Mesendoderm (in vitro differentiated cells): ENCODE data around the gene CMTM4.

Experiments
- DNase-seq: peaks from one replicate; pipeline ENCODE4 v3.0.0; 2013
- H2AK5ac ChIP-seq: 2 replicates; pipeline ENCODE4 v1.6.1; 2013; ENCODE audit warnings: low read length, inconsistent platforms
- H2BK120ac ChIP-seq: 2 replicates; pipeline ENCODE4 v1.6.1; 2013; ENCODE audit warnings: low read depth, mild to moderate bottlenecking, low read length, moderate library complexity, mixed read lengths
- H2BK15ac ChIP-seq: replicated peaks from 2 replicates; pipeline ENCODE4 v1.6.1; 2013; ENCODE audit warnings: low read depth, mild to moderate bottlenecking, moderate library complexity
- H2BK5ac ChIP-seq: 2 replicates; pipeline ENCODE4 v1.6.1; 2013; ENCODE audit warnings: low read length, inconsistent platforms
- H3K18ac ChIP-seq: 2 replicates; pipeline ENCODE4 v1.6.1; 2013; ENCODE audit warnings: mild to moderate bottlenecking, low read length, mixed read lengths
- H3K23ac ChIP-seq: one replicate; pipeline ENCODE4 v1.6.1; 2013; ENCODE audit warnings: low read length
- H3K27ac ChIP-seq: 2 replicates; pipeline ENCODE4 v1.5.1; 2013; ENCODE audit warnings: low read depth, mild to moderate bottlenecking, inconsistent platforms, low read length, moderate library complexity
- H3K27me3 ChIP-seq: 2 replicates; pipeline ENCODE4 v1.6.1; 2013; ENCODE audit warnings: low read length, control low read depth, mild to moderate bottlenecking, inconsistent platforms; ENCODE audit not compliant: insufficient read depth, poor library complexity
- H3K36me3 ChIP-seq: 2 replicates; pipeline ENCODE4 v1.6.1; 2013; ENCODE audit warnings: low read length, inconsistent platforms; ENCODE audit not compliant: control insufficient read depth, insufficient read depth
- H3K4ac ChIP-seq: one replicate; pipeline ENCODE4 v1.6.1; 2013; ENCODE audit warnings: low read depth, mild to moderate bottlenecking, low read length, moderate library complexity
- H3K4me1 ChIP-seq: 2 replicates; pipeline ENCODE4 v1.6.1; 2013; ENCODE audit warnings: low read depth, low read length, inconsistent platforms; ENCODE audit not compliant: control insufficient read depth
- H3K4me2 ChIP-seq: 2 replicates; pipeline ENCODE4 v1.6.1; 2013; ENCODE audit warnings: low read length
- H3K4me3 ChIP-seq: 2 replicates; pipeline ENCODE4 v1.5.1; 2013; ENCODE audit warnings: mild to moderate bottlenecking, low read length
- H3K56ac ChIP-seq: one replicate; pipeline ENCODE4 v1.6.1; 2013; ENCODE audit warnings: low read length
- H3K79me1 ChIP-seq: 2 replicates; pipeline ENCODE4 v1.6.1; 2013; ENCODE audit warnings: low read length, inconsistent platforms
- H3K79me2 ChIP-seq: 2 replicates; pipeline ENCODE4 v1.6.1; 2013; ENCODE audit warnings: mild to moderate bottlenecking, low read length; ENCODE audit not compliant: control insufficient read depth, insufficient read depth
- H3K9ac ChIP-seq: 2 replicates; pipeline ENCODE4 v1.6.1; 2013; ENCODE audit warnings: low read length, inconsistent platforms
- H4K5ac ChIP-seq: one replicate; pipeline ENCODE4 v1.6.1; 2013; ENCODE audit warnings: low read length
- H4K8ac ChIP-seq: one replicate; pipeline ENCODE4 v1.6.1; 2013; ENCODE audit warnings: low read depth, mild to moderate bottlenecking, control low read depth, low read length, moderate library complexity
- WGBS: extraction: QIAGEN DNeasy Blood & Tissue Kit; methylation state at CpG from one replicate; pipeline ENCODE4 v1.1.7; 2013; ENCODE audit warnings: low lambda C conversion rate, missing lambda C conversion rate; ENCODE audit not compliant: insufficient coverage; ENCODE audit errors: extremely low coverage; 5-methylcytosine and 5-hydroxymethylcytosine counted together

Gene CMTM4

DNA sequence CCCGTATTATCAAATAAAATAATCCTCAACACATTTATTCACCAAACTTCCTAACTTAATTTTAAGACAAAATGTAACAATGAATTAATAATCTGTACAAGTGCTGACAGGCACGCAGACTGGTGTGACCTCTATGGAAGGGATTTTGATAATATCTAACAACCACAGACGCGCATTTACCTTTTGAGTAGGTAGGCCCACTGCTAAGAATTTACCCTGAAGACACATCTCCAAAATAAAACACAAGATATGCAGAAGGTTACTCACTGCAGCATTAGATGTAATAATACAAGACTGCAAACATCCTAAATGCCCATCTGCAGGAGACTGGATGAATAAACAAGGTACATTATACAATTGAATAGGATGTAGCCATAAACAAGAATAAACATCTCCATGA is 22.7 kb upstream of the CMTM4 start:
- no peak overlapping the region for H4K5ac ChIP-seq
- WGBS, result 100% methylated on average over 1 of the region's 4 CpGs
- no peak overlapping the region for H3K18ac ChIP-seq
- no peak for DNase-seq
- H3K4me2 ChIP-seq, result no peak overlapping the region
- H4K8ac ChIP-seq, result no peak overlapping the region
- H3K56ac ChIP-seq, result no peak overlapping the region
- H3K9ac ChIP-seq, result no peak overlapping the region
- H3K4me1 ChIP-seq, result peaks cover 2% of the 10 kb centered on the region
- peaks cover 9% of the 10 kb centered on the region for H3K36me3 ChIP-seq
- no peak overlapping the region for H3K27ac ChIP-seq
- H2BK120ac ChIP-seq, result no peak overlapping the region
- no peaks in the 10 kb centered on the region for H3K27me3 ChIP-seq
- H2BK5ac ChIP-seq, result no peak overlapping the region
- no peak overlapping the region for H2AK5ac ChIP-seq
- no peaks in the 10 kb centered on the region for H3K79me2 ChIP-seq
- H3K79me1 ChIP-seq, result no peaks in the 10 kb centered on the region
- H3K4ac ChIP-seq, result no peak overlapping the region
- H3K4me3 ChIP-seq, result no peak overlapping the region
- no peak overlapping the region for H3K23ac ChIP-seq
- no peak overlapping the region for H2BK15ac ChIP-seq

DNA sequence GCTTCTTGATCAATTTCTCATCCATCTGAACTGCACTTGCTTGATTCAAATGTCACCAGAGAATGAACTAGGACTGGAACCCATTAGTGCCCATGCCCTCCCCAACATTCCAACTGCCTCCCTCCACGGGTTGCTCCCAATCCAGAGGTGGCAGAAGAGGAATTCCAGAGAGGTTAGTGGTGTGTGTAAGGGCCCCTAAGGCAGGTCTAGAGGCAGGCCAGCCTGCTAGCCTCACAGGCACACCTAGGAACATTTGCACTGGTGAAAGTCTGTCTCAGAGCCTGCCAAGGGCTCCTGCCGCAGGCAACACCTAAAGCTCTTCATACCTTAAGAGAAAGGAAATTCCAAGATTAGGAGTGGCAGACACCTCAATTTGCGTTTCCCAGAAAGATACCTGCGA is 21.2 kb upstream of the CMTM4 start:
- H3K4me2 ChIP-seq, result no peak overlapping the region
- no peak overlapping the region for H2BK5ac ChIP-seq
- no peak overlapping the region for H3K27ac ChIP-seq
- no peak overlapping the region for H2BK120ac ChIP-seq
- WGBS, result no CpG with 5 or more reads among the region's 4 CpGs
- no peak overlapping the region for H4K8ac ChIP-seq
- H3K79me2 ChIP-seq, result no peaks in the 10 kb centered on the region
- H3K23ac ChIP-seq, result no peak overlapping the region
- H3K18ac ChIP-seq, result no peak overlapping the region
- H3K79me1 ChIP-seq, result no peaks in the 10 kb centered on the region
- no peak overlapping the region for H3K4ac ChIP-seq
- no peak overlapping the region for H2AK5ac ChIP-seq
- no peak overlapping the region for H4K5ac ChIP-seq
- peak; percentile 71 for DNase-seq
- no peak overlapping the region for H3K9ac ChIP-seq
- no peak overlapping the region for H3K56ac ChIP-seq
- H3K27me3 ChIP-seq, result no peaks in the 10 kb centered on the region
- H2BK15ac ChIP-seq, result no peak overlapping the region
- peaks cover 5% of the 10 kb centered on the region for H3K36me3 ChIP-seq
- H3K4me1 ChIP-seq, result peaks cover 2% of the 10 kb centered on the region
- H3K4me3 ChIP-seq, result no peak overlapping the region

DNA sequence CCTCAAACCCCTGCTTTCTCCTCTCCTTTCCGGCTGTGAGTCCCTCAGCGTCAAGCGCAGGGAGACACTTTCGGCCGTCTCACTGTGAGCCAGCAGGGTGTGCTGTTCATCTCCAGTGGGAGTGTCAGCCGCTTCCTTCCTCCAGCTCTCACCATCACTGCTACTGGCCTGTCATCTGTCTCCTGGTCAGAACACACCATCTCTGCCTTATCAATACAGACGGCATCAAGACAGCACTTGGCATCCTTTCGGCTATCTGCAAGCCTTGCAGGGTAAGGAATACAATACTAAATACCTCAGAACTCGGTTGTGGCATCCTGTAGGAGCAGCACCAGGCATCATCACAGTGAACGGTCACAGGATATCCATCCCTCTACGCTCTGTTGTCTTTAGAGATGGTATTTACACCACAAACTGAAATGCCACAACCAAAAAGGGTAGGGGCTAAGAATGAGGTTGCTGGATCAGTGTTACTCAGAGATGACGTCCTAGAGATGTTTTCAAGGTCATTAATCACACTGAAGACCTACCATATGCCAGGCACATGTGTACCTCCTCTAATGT is 20.7 kb upstream of the CMTM4 start:
- H3K4me1 ChIP-seq, result peaks cover 2% of the 10 kb centered on the region
- no peak overlapping the region for H3K23ac ChIP-seq
- no peak overlapping the region for H2BK15ac ChIP-seq
- no peaks in the 10 kb centered on the region for H3K79me1 ChIP-seq
- H3K27me3 ChIP-seq, result no peaks in the 10 kb centered on the region
- H4K8ac ChIP-seq, result no peak overlapping the region
- H4K5ac ChIP-seq, result no peak overlapping the region
- no peak overlapping the region for H3K27ac ChIP-seq
- WGBS, result no CpG with 5 or more reads among the region's 12 CpGs
- H2AK5ac ChIP-seq, result no peak overlapping the region
- H3K56ac ChIP-seq, result no peak overlapping the region
- H3K36me3 ChIP-seq, result peaks cover 5% of the 10 kb centered on the region
- no peak overlapping the region for H2BK120ac ChIP-seq
- no peak overlapping the region for H3K4me2 ChIP-seq
- no peak overlapping the region for H2BK5ac ChIP-seq
- no peaks in the 10 kb centered on the region for H3K79me2 ChIP-seq
- no peak overlapping the region for H3K18ac ChIP-seq
- peak; percentile 83 for DNase-seq
- H3K4me3 ChIP-seq, result no peak overlapping the region
- no peak overlapping the region for H3K9ac ChIP-seq
- H3K4ac ChIP-seq, result no peak overlapping the region

DNA sequence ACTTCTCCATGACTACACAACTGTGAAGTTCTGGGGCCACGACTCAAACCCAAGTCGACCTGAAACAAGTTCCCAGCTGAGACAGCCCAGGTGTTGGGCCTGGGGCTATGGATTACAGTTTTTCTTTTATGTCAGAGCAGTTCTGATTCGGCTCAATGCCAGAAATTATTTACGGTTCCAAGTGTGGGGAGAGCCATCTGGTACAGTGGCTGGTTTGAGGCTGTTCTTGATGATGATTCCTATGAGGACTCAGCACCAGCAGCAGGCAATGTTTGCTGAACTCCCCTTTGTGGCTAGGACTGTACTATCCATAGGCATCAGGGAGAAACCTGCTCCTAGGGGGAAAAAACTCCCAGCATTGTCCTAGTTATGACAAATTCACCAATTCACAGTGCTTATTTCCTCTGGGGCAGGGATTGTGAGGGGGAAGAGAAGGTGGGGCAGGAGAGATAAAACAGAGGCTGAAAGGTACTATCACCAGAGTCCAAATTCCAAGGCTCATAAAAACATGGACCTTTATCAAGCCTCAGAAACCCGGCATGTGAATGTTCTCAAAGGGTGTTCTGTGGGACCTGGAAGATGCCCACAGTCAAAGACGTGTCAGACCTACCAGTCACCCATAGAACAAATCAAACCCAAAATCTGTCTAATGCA is 18.2 kb upstream of the CMTM4 start:
- Histone ChIP-seq H3K56ac (no peak overlapping the region), H3K9ac (no peak overlapping the region), H3K27ac (no peak overlapping the region), H2BK5ac (no peak overlapping the region), H3K4me3 (no peak overlapping the region), H3K79me2 (no peaks in the 10 kb centered on the region), H4K8ac (no peak overlapping the region), H2BK15ac (no peak overlapping the region), H3K27me3 (no peaks in the 10 kb centered on the region), H3K36me3 (peaks cover 3% of the 10 kb centered on the region), H3K4ac (no peak overlapping the region), H3K23ac (no peak overlapping the region), H3K79me1 (no peaks in the 10 kb centered on the region), H3K18ac (no peak overlapping the region), H2BK120ac (no peak overlapping the region), H3K4me1 (peaks cover 2% of the 10 kb centered on the region), H4K5ac (no peak overlapping the region), H3K4me2 (no peak overlapping the region), H2AK5ac (no peak overlapping the region)
- WGBS, result no CpG with 5 or more reads among the region's 6 CpGs
- no peak for DNase-seq

DNA sequence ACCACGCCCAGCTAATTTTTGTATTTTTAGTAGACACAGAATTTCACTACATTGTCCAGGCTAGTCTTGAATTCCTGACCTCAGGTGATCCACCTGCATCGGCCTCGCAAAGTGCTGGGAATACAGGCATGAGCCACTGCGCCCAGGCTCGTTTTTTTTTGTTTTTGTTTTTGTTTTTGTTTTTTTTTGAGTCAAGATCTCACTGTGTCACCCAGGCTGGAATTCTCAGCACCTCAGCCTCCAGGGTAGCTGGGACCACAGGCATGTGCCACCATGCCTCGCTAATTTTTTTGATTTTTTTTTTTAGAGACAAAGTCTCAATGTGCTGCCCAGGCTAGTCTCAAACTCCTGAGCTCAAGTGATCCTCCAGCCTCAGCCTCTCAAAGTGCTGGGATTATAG is 17.5 kb upstream of the CMTM4 start:
- H3K23ac ChIP-seq, result no peak overlapping the region
- no peak overlapping the region for H3K18ac ChIP-seq
- H2AK5ac ChIP-seq, result no peak overlapping the region
- H3K27ac ChIP-seq, result no peak overlapping the region
- no peak overlapping the region for H2BK5ac ChIP-seq
- H3K27me3 ChIP-seq, result no peaks in the 10 kb centered on the region
- H3K79me1 ChIP-seq, result no peaks in the 10 kb centered on the region
- no peak overlapping the region for H4K8ac ChIP-seq
- no peak overlapping the region for H3K4ac ChIP-seq
- no peak overlapping the region for H3K56ac ChIP-seq
- H3K4me1 ChIP-seq, result peaks cover 2% of the 10 kb centered on the region
- H3K9ac ChIP-seq, result no peak overlapping the region
- no CpG with 5 or more reads among the region's 6 CpGs for WGBS
- H3K36me3 ChIP-seq, result peaks cover 3% of the 10 kb centered on the region
- DNase-seq, result no peak
- no peak overlapping the region for H2BK120ac ChIP-seq
- no peaks in the 10 kb centered on the region for H3K79me2 ChIP-seq
- H4K5ac ChIP-seq, result no peak overlapping the region
- H2BK15ac ChIP-seq, result no peak overlapping the region
- no peak overlapping the region for H3K4me3 ChIP-seq
- H3K4me2 ChIP-seq, result no peak overlapping the region

DNA sequence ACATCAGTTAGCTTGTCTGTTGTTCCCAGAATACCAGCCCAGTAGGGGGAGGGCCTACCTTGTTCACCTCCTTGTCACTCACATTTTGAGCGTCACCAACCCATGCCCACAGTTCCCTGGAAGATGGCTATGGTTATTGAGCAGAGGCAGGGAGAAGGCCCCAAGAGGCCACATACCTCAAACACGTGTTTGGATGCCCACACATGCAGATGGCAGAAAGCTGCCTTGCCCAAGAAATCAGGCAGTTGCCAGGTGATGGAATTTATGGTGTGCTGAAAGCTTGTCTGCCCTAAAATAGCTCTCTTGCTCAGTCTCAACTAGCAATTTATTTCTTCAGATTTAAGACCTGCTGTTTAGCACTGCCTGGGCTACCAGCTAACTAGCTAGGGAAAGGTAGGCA is 16.5 kb upstream of the CMTM4 start:
- H3K27me3 ChIP-seq, result no peaks in the 10 kb centered on the region
- no peak overlapping the region for H3K27ac ChIP-seq
- peaks cover 2% of the 10 kb centered on the region for H3K4me1 ChIP-seq
- no peak overlapping the region for H3K23ac ChIP-seq
- no peak overlapping the region for H3K18ac ChIP-seq
- no peak overlapping the region for H2BK15ac ChIP-seq
- WGBS, result no CpG with 5 or more reads among the region's 2 CpGs
- no peak for DNase-seq
- no peak overlapping the region for H2BK120ac ChIP-seq
- H3K9ac ChIP-seq, result no peak overlapping the region
- no peak overlapping the region for H2AK5ac ChIP-seq
- H3K79me1 ChIP-seq, result no peaks in the 10 kb centered on the region
- H4K5ac ChIP-seq, result no peak overlapping the region
- no peaks in the 10 kb centered on the region for H3K79me2 ChIP-seq
- H3K56ac ChIP-seq, result no peak overlapping the region
- peaks cover 3% of the 10 kb centered on the region for H3K36me3 ChIP-seq
- no peak overlapping the region for H4K8ac ChIP-seq
- H2BK5ac ChIP-seq, result no peak overlapping the region
- no peak overlapping the region for H3K4me2 ChIP-seq
- no peak overlapping the region for H3K4ac ChIP-seq
- H3K4me3 ChIP-seq, result no peak overlapping the region
